ENCODE data around the gene RASSF5.

Gene RASSF5

DNA sequence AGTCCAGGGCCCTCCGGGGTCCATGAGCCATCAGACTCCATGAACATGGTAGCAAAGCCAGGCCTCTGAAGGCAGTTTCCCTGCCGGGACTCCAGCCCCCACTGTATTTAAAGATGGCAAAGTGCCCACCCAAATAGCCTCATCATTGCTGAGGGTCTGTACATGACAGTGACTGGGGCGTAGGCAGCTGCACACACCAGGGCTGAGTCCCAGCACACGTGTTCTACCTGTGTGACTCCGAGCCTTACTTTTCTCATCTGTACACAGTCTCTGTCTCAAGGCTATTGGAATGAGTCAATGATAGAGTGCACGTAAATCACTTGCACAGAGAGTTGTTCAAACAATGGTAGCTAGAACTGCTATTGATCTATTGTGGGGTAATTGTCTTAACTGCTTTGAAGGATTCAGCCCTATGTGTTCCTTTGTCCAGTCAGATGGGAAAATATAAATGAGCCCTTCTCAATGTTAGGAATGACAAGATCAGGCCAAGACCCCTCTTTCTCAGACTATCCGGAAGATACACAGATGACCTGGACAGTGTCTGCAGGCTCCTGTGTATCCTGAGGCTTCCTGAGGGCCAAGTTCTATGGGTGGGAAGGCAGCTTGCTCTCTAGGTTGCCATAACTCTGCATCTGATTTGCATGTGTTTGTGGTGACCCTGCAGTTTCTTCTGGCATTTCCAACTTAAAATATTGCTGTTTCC is 48.9 kb downstream of the RASSF5 start:
- no peaks in the 10 kb centered on the region for H3K36me3 ChIP-seq (ENCODE audit: insufficient read depth, insufficient read length, low read length)
- TF ChIP-seq SUZ12 (IDR thresholded peaks at IDR 0.05; ENCODE audit: extremely low read depth, insufficient read depth, insufficient read length) (no peak), ZNF274 (IDR thresholded peaks at IDR 0.05; ENCODE audit: low read depth, low read length) (no peak), YY1 (IDR thresholded peaks at IDR 0.05; ENCODE audit: insufficient read depth, insufficient read length) (no peak)
- no peaks in the 10 kb centered on the region for H3K9me3 ChIP-seq (ENCODE audit: insufficient read depth, low read length)
- no peak overlapping the region for H3K4me3 ChIP-seq (ENCODE audit: insufficient read length, low read depth)
- peaks cover 7% of the 10 kb centered on the region for H3K4me1 ChIP-seq (ENCODE audit: insufficient read depth, insufficient read length)
- H3K9ac ChIP-seq (ENCODE audit: insufficient read length, low read depth): no peak overlapping the region
- H3K27me3 ChIP-seq (ENCODE audit: insufficient read depth, insufficient read length): peaks cover 28% of the 10 kb centered on the region
- no peak for DNase-seq (ENCODE audit: low read depth, low spot score)

DNA sequence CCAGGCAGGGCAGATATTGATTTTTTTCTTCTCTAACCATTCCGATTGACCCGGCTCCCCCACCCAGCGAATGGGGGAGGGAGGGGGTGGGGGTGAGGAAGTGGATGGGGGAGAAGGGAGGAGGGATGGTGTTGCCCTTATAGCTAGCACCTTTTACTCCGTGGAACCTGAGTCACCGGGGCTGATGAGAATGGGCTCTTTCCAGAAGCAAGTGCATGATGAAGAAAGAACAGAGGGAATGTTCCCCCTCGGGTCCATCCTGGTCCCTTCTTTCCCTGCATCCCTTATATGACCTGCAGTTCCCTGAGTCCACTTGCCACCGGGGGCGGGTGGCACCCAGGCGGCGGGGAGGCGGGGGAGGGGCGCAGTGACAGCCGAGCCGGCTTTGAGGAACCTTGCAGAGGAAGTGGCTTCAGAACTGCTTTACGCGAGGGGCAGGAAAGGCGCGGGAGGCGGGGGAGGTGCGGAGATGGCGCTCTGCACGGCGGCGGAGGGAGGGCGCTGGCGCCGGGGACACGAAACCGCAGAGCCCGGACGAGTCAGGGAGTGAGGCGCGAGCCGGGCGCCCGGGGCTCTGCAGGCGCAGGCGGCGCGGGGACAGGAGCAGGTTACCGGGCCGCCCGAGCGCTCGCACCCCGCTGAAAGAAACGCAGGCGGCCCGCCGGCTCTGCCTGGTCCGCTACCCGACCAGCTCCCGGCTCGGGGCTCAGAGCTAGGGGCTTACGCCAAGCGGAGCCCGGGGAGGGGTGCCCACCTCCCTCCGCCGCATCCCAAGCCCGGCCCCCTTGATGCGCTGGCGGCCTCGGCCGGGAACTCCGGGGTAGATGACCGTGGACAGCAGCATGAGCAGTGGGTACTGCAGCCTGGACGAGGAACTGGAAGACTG is 49.7 kb downstream of the RASSF5 start:
- Histone ChIP-seq H3K36me3 (ENCODE audit: insufficient read depth, insufficient read length, low read length) (no peaks in the 10 kb centered on the region), H3K9ac (ENCODE audit: insufficient read length, low read depth) (peak overlapping the region; percentile 58), H3K9me3 (ENCODE audit: insufficient read depth, low read length) (no peaks in the 10 kb centered on the region), H3K27me3 (ENCODE audit: insufficient read depth, insufficient read length) (peaks cover 28% of the 10 kb centered on the region), H3K4me3 (ENCODE audit: insufficient read length, low read depth) (peak overlapping the region; percentile 44), H3K4me1 (ENCODE audit: insufficient read depth, insufficient read length) (peaks cover 7% of the 10 kb centered on the region)
- peak; percentile 59 for DNase-seq (ENCODE audit: low read depth, low spot score)
- TF ChIP-seq SUZ12 (IDR thresholded peaks at IDR 0.05; ENCODE audit: extremely low read depth, insufficient read depth, insufficient read length) (no peak), ZNF274 (IDR thresholded peaks at IDR 0.05; ENCODE audit: low read depth, low read length) (no peak), YY1 (IDR thresholded peaks at IDR 0.05; ENCODE audit: insufficient read depth, insufficient read length) (no peak)

DNA sequence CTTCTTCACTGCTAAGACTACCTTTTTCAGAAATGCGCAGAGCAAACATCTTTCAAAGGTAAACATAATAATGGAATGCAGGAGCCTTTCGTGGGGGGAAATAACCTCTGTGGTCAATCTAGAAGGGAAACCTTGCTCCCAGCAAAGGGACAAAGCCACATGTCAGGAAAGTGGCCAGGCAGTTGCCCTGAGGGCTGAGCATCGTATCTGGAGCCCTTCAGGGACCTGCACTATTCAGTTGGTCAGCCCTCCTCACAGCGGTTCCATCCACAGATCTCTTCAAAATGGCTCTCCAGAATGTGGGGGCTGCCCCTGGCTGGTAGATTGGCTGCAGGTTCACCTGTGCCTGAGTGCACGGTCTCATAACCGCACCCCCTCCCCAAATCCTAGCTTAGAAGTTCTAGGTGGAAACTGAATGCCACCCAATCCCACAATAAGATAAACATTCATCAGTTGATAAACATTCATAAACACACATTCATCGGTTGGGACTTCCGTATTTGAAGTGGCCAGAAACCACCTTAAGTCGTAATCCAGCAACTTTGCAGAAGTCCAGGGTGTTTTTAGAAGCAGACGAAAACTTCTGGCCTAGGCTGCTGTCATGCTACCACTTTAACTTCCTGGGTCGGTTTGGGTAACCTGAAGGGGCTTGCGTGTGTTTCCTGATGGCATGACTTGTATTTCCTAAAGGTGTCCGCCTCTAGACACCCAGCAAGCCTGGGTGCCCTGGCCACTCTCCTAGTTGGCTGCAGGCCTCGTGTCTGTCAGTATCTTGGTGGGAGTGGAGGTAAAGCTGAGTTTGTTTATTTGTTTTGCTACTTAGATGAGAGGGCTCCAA is 50.5 kb downstream of the RASSF5 start:
- Histone ChIP-seq H3K4me1 (ENCODE audit: insufficient read depth, insufficient read length) (peaks cover 7% of the 10 kb centered on the region), H3K4me3 (ENCODE audit: insufficient read length, low read depth) (peak overlapping the region; percentile 44), H3K27me3 (ENCODE audit: insufficient read depth, insufficient read length) (peaks cover 28% of the 10 kb centered on the region), H3K9me3 (ENCODE audit: insufficient read depth, low read length) (no peaks in the 10 kb centered on the region), H3K9ac (ENCODE audit: insufficient read length, low read depth) (peak overlapping the region; percentile 58), H3K36me3 (ENCODE audit: insufficient read depth, insufficient read length, low read length) (no peaks in the 10 kb centered on the region)
- no peak for DNase-seq (ENCODE audit: low read depth, low spot score)
- TF ChIP-seq YY1 (IDR thresholded peaks at IDR 0.05; ENCODE audit: insufficient read depth, insufficient read length) (no peak), SUZ12 (IDR thresholded peaks at IDR 0.05; ENCODE audit: extremely low read depth, insufficient read depth, insufficient read length) (no peak), ZNF274 (IDR thresholded peaks at IDR 0.05; ENCODE audit: low read depth, low read length) (no peak)

DNA sequence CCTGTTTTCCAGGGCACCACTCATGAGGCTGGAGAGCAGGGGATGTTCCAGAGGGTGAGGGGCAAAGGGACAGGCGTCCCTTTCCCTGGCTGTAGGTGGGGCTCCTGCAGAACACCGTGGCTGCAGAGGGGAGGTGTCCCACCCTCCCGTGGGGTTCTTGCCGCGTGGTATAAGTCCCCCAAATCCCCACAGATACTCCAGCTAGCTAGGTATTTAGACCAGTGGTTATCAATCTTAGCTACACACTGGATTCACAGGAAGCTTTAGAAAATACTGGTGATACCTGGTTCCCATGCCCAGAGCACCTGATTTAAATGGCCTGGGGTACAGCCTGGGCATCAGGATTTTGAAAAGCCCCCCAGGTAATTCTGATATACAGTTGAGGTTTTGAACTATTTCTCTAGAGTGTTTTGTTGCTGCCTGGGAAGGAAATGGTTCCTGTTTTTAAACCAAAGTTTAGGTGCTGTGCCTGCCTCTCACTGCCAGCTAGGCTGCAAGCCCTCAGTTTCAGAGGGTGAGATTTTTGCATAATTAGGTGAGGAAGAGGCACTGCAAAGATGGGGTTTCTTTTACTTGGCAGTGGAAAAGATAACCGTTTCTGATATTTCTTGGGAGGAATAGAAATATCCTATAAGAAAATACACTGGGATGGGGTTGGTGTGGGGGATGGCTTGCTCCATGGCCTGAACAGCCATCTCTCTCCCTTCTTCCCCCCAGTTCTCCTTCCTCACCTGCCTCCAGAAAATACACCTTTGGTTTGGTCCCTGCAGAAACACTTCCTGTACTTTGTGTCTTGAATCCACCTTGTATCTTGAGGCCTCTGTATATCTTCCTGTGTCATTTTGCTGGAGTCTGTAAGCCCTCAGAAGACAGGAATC is 51.7 kb downstream of the RASSF5 start:
- Histone ChIP-seq H3K4me1 (ENCODE audit: insufficient read depth, insufficient read length) (peaks cover 7% of the 10 kb centered on the region), H3K4me3 (ENCODE audit: insufficient read length, low read depth) (no peak overlapping the region), H3K9ac (ENCODE audit: insufficient read length, low read depth) (no peak overlapping the region), H3K36me3 (ENCODE audit: insufficient read depth, insufficient read length, low read length) (no peaks in the 10 kb centered on the region), H3K27me3 (ENCODE audit: insufficient read depth, insufficient read length) (peaks cover 28% of the 10 kb centered on the region), H3K9me3 (ENCODE audit: insufficient read depth, low read length) (no peaks in the 10 kb centered on the region)
- TF ChIP-seq ZNF274 (IDR thresholded peaks at IDR 0.05; ENCODE audit: low read depth, low read length) (no peak), YY1 (IDR thresholded peaks at IDR 0.05; ENCODE audit: insufficient read depth, insufficient read length) (no peak), SUZ12 (IDR thresholded peaks at IDR 0.05; ENCODE audit: extremely low read depth, insufficient read depth, insufficient read length) (no peak)
- no peak for DNase-seq (ENCODE audit: low read depth, low spot score)

DNA sequence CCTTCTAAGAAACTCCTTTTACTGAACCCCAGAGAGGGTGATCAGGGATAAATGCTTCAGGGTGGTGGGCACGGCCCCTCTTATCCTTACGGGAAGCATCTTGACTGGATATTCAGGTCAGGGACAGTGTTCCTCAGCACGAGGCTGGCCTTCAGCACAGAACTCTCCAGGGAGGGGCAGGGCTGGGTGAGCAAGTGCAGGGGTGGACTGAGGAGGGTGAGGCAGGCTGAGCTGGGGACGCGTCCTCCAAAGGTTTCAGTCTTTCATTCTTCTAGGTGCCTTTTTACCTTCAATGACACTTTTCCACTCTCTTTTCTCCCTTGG is 52.3 kb downstream of the RASSF5 start:
- Histone ChIP-seq H3K36me3 (ENCODE audit: insufficient read depth, insufficient read length, low read length) (no peaks in the 10 kb centered on the region), H3K9ac (ENCODE audit: insufficient read length, low read depth) (no peak overlapping the region), H3K27me3 (ENCODE audit: insufficient read depth, insufficient read length) (peaks cover 26% of the 10 kb centered on the region), H3K4me3 (ENCODE audit: insufficient read length, low read depth) (no peak overlapping the region), H3K9me3 (ENCODE audit: insufficient read depth, low read length) (no peaks in the 10 kb centered on the region), H3K4me1 (ENCODE audit: insufficient read depth, insufficient read length) (peaks cover 7% of the 10 kb centered on the region)
- DNase-seq (ENCODE audit: low read depth, low spot score): no peak
- no peak for TF ChIP-seq ZNF274 (IDR thresholded peaks at IDR 0.05; ENCODE audit: low read depth, low read length)
- TF ChIP-seq YY1 (IDR thresholded peaks at IDR 0.05; ENCODE audit: insufficient read depth, insufficient read length): no peak

DNA sequence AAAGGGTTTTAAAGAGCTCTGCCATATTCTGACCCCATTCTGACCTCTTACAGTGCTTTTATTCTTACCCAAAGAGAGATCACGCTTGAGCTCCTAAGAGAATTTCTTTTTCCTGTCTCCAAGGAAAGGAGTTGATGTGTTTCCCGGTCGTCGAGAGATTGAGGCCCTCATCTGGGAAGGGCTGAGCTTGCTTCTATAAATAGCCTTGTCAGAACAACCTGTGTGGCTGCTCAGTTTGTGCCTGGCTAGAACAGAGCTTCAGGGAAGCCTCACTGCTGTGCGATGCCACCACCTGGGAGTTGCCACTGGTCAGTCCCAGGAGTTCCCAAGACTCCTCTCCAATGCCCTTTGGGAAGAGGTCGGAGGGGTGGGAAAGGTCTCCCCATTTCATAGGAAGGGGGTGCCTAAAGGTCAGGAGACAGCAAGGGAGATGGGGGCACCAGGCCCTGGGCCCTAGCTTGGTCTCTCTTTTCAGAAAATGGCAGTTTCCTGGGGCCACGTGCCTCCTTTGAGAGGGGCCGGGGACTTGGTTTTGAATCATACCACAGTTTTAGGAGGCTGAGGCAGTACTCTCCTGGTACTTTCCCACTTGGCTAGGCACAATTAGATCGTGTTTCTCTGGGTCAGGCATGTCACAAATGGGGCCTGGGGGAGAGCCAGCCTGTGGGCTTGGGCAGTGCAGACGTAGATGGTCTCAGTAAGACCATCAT is 52.8 kb downstream of the RASSF5 start:
- H3K4me3 ChIP-seq (ENCODE audit: insufficient read length, low read depth): no peak overlapping the region
- no peak for TF ChIP-seq YY1 (IDR thresholded peaks at IDR 0.05; ENCODE audit: insufficient read depth, insufficient read length)
- TF ChIP-seq SUZ12 (IDR thresholded peaks at IDR 0.05; ENCODE audit: extremely low read depth, insufficient read depth, insufficient read length): no peak
- no peak for TF ChIP-seq ZNF274 (IDR thresholded peaks at IDR 0.05; ENCODE audit: low read depth, low read length)
- H3K36me3 ChIP-seq (ENCODE audit: insufficient read depth, insufficient read length, low read length): no peaks in the 10 kb centered on the region
- no peak overlapping the region for H3K9ac ChIP-seq (ENCODE audit: insufficient read length, low read depth)
- peaks cover 24% of the 10 kb centered on the region for H3K27me3 ChIP-seq (ENCODE audit: insufficient read depth, insufficient read length)
- peaks cover 7% of the 10 kb centered on the region for H3K4me1 ChIP-seq (ENCODE audit: insufficient read depth, insufficient read length)
- peak; percentile 33 for DNase-seq (ENCODE audit: low read depth, low spot score)
- no peaks in the 10 kb centered on the region for H3K9me3 ChIP-seq (ENCODE audit: insufficient read depth, low read length)
